Mesothelial cell of epicardium (in vitro differentiated cells): ENCODE measurements around the gene HHATL. TPM values are rescaled to one million over a fixed set of nuclear protein-coding genes. Genes with fewer than 3 reads are reported as not detected.

Experiments
- DNase-seq, 2 experiments: peaks; one replicate each; pipeline ENCODE4 v3.0.0; 2021; ENCODE audit warnings: low spot score in 2 of 2; ENCODE audit not compliant: unreplicated experiment in 2 of 2
- H3K27ac Mint-ChIP-seq: 2 replicates; pipeline ENCODE4 v1.8.0; 2021; ENCODE audit warnings: mixed read lengths
- H3K27me3 Mint-ChIP-seq: 2 replicates; pipeline ENCODE4 v1.8.0; 2021; ENCODE audit warnings: low read depth, mixed read lengths
- H3K36me3 Mint-ChIP-seq: 2 replicates; pipeline ENCODE4 v1.8.0; 2021; ENCODE audit warnings: mixed read lengths
- H3K4me1 Mint-ChIP-seq: 2 replicates; pipeline ENCODE4 v1.8.0; 2021; ENCODE audit warnings: mixed read lengths
- H3K4me3 Mint-ChIP-seq: 2 replicates; pipeline ENCODE4 v1.8.0; 2021; ENCODE audit warnings: mild to moderate bottlenecking, moderate library complexity, mixed read lengths
- H3K9me3 Mint-ChIP-seq: 2 replicates; pipeline ENCODE4 v1.8.0; 2021; ENCODE audit warnings: mixed read lengths
- total RNA-seq: library from RNA; stranded (reverse); gene quantifications from 3 replicates; pipeline ENCODE4 v1.2.1, GENCODE V29; 2021
- TF ChIP-seq, protein P1 (sequence below): fragments of 200-600 bp; sonication (generic); IDR thresholded peaks from one replicate; pipeline ENCODE4 v1.5.0; 2021; ENCODE audit warnings: antibody characterized with exemption; ENCODE audit not compliant: unreplicated experiment

The HHATL gene
- total RNA-seq, 1 donor from 2014 or later: not detected

DNA sequence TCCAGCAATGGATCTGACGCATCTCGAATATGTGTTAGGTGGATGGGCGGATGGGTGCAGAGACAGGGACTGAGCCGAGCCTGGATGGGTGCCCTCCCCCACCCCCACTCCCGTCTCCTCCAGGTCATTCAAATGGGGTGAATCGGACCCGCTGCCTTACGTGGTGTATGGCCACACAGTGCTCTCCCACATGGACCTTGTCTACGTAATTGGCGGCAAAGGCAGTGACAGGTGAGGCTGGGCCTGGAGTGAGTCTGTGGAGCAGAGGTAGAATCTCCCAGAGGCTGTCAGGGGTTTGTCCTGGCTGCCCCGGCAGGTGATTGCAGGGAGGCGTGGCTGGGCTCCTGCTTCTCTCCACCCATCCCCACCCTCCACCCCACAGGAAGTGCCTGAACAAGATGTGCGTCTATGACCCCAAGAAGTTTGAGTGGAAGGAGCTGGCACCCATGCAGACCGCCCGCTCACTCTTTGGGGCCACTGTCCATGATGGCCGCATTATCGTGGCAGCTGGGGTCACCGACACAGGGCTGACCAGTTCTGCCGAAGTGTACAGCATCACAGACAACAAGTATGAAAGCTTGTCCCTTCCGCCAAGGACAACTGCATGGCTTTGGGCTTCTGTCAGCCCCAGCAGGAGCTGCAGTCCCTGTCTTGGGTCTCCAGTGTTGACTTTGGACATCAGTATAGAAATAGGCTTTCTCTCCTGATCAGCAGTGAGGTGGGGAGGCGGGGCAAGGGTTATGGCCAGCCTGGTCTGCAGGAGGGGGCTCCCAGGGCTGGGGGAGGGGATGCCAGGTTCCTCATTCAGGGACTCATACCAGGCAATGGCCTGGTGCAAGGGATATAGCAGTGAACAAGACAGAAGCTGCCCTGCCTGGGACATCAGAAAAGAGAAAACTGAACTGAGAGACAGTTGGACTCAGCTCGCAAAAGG, 13.8 kb downstream of the HHATL start:
- Mint-ChIP-seq H3K4me1 (no peaks in the 10 kb centered on the region), H3K4me3 (no peak overlapping the region), H3K27ac (no peak overlapping the region), H3K27me3 (peaks cover 32% of the 10 kb centered on the region), H3K36me3 (no peaks in the 10 kb centered on the region), H3K9me3 (no peaks in the 10 kb centered on the region)
- DNase-seq: no peak
- TF ChIP-seq, protein P1, sequence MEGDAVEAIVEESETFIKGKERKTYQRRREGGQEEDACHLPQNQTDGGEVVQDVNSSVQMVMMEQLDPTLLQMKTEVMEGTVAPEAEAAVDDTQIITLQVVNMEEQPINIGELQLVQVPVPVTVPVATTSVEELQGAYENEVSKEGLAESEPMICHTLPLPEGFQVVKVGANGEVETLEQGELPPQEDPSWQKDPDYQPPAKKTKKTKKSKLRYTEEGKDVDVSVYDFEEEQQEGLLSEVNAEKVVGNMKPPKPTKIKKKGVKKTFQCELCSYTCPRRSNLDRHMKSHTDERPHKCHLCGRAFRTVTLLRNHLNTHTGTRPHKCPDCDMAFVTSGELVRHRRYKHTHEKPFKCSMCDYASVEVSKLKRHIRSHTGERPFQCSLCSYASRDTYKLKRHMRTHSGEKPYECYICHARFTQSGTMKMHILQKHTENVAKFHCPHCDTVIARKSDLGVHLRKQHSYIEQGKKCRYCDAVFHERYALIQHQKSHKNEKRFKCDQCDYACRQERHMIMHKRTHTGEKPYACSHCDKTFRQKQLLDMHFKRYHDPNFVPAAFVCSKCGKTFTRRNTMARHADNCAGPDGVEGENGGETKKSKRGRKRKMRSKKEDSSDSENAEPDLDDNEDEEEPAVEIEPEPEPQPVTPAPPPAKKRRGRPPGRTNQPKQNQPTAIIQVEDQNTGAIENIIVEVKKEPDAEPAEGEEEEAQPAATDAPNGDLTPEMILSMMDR: no peak

DNA sequence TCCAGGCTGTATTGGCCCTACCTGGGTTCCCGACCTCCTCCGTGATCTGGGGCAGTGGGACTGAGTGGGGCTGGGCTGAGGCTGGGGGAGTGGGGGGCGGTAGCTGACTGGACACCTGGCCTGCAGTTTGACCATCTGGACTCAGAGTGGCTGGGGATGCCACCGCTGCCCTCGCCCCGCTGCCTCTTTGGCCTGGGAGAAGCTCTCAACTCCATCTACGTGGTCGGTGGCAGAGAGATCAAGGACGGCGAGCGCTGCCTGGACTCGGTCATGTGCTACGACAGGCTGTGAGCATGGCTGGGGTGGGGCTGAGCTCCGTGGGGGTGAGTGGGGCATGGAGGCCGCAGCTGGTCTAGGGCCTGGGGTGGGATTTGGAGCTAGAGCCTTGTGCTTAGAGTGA, 14.6 kb downstream of the HHATL start:
- H3K27ac Mint-ChIP-seq: no peak overlapping the region
- no peak overlapping the region for H3K4me3 Mint-ChIP-seq
- H3K9me3 Mint-ChIP-seq: no peaks in the 10 kb centered on the region
- H3K36me3 Mint-ChIP-seq: no peaks in the 10 kb centered on the region
- H3K4me1 Mint-ChIP-seq: no peaks in the 10 kb centered on the region
- no peak for DNase-seq
- TF ChIP-seq, protein P1: no peak
- peaks cover 32% of the 10 kb centered on the region for H3K27me3 Mint-ChIP-seq

DNA sequence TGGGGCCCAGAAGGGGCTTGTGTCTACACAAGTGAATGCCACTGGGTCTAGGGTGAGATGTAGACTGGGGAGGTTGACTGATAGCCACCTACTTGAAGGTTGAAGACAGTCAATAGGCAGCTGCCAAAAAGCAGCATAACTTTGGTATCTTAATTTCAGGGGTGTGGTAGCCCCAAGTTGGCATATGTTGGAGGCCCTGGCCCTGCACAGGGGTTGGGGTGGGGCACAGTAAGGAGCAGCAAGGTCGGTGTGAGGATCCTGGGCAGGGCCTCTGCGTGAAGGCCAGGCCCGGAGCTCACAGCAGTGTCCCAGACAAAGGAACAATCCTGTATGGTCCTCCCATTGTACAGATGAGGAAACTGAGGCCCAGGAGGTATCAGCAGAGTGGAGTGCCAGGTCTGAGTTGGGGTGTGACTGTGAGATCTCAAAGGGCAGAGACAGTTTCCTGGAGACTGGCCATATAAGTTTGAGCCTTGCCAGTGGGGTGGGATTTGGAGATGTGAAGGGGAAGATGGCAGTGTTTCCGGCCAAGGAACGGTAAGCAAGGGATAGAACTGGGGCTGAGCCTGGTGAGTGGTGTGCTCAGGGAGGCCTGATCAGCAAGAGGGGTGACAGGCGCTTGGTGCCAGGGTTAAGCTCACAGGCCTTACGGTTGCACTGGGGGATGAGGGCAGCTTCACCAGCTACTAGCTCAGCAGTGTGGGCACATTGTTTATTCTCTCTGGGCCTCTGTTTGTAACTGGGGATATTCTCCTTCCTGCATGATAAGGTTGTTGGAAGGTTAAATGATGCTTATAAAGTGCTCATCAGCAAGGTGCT, 15.6 kb downstream of the HHATL start:
- no peak overlapping the region for H3K27ac Mint-ChIP-seq
- no peak for DNase-seq
- H3K27me3 Mint-ChIP-seq: peaks cover 27% of the 10 kb centered on the region
- H3K4me1 Mint-ChIP-seq: no peaks in the 10 kb centered on the region
- no peak overlapping the region for H3K4me3 Mint-ChIP-seq
- no peaks in the 10 kb centered on the region for H3K36me3 Mint-ChIP-seq
- H3K9me3 Mint-ChIP-seq: no peaks in the 10 kb centered on the region
- TF ChIP-seq, protein P1: no peak

DNA sequence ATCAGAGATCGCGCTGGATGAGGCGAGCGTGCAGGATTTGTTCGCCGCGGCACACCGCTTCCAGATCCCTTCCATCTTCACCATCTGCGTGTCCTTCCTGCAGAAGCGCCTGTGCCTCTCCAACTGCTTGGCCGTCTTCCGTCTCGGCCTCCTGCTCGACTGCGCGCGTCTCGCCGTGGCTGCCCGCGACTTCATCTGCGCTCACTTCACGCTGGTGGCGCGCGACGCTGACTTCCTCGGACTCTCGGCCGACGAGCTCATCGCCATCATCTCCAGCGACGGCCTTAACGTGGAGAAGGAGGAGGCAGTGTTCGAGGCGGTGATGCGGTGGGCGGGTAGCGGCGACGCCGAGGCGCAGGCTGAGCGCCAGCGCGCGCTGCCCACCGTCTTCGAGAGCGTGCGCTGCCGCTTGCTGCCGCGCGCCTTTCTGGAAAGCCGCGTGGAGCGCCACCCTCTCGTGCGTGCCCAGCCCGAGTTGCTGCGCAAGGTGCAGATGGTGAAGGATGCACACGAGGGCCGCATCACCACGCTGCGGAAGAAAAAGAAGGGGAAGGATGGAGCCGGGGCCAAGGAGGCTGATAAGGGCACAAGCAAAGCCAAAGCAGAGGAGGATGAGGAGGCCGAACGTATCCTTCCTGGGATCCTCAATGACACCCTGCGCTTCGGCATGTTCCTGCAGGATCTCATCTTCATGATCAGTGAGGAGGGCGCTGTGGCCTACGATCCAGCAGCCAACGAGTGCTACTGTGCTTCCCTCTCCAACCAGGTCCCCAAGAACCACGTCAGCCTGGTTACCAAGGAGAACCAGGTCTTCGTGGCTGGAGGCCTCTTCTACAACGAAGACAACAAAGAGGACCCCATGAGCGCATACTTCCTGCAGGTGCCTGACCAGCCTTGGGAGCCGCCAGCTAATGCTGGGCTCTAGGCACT, 16.4 kb downstream of the HHATL start:
- Mint-ChIP-seq H3K36me3 (no peaks in the 10 kb centered on the region), H3K27ac (no peak overlapping the region), H3K27me3 (peaks cover 21% of the 10 kb centered on the region), H3K9me3 (no peaks in the 10 kb centered on the region), H3K4me3 (no peak overlapping the region), H3K4me1 (no peaks in the 10 kb centered on the region)
- TF ChIP-seq, protein P1: no peak
- DNase-seq: no peak

DNA sequence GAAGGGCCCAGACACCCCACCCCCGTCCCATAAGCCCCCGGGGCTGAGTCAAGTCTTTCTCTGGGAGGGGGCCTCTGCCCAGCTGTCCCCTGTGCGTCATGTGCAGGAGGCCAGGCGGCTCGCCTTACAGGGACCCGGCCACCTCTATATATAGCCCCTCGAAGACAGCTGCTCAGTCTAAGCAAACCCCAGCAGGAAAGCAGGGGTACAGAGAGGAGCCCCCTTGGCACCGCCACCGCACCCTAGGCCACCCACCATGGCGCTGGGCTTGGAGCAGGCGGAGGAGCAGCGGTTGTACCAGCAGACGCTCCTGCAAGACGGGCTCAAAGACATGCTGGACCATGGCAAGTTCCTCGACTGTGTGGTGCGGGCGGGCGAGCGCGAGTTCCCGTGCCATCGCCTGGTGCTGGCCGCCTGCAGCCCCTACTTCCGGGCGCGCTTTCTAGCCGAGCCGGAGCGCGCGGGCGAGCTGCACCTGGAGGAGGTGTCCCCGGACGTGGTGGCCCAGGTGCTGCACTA, 17.2 kb downstream of the HHATL start, which contains the start of gene KLHL40:
Gene KLHL40 (plus strand): TSS at position 175 of the 519 bp plus-strand sequence. CDS start 82 bp downstream, at position 257.
- Mint-ChIP-seq H3K27me3 (peaks cover 15% of the 10 kb centered on the region), H3K4me3 (no peak within 1 kb of the TSS), H3K36me3 (no peaks in the 10 kb centered on the region), H3K4me1 (no peaks in the 10 kb centered on the region), H3K27ac (no peak within 1 kb of the TSS), H3K9me3 (no peaks in the 10 kb centered on the region)
- no peak for DNase-seq
- TF ChIP-seq, protein P1: no peak
